ENCODE measurements around the gene ABCC11.

ABCC11 gene

GRCh38 chr16:48180868-48181480, 66.4 kb downstream of the ABCC11 start:
- H3K27ac ChIP-seq (ENCODE audit: low read length) = no peak overlapping the region
- H3K4me1 ChIP-seq (ENCODE audit: low read length) = no peaks in the 10 kb centered on the region
- H3K4me3 ChIP-seq (ENCODE audit: low read length) = no peak overlapping the region
- H3K4me2 ChIP-seq (ENCODE audit: low read length) = no peak overlapping the region
- no peaks in the 10 kb centered on the region; the same call in 1 of the 2 replicates for H4K20me1 ChIP-seq (ENCODE audit: insufficient read depth, low read length)
- H3K36me3 ChIP-seq (replicated peaks; ENCODE audit: low read depth, low read length) = no peaks in the 10 kb centered on the region
- no peaks in the 10 kb centered on the region for H3K79me2 ChIP-seq (ENCODE audit: low read length)
- TF ChIP-seq EZH2phosphoT487 (IDR thresholded peaks at IDR 0.05; ENCODE audit: low read depth) = no peak
- TF ChIP-seq, protein P1, sequence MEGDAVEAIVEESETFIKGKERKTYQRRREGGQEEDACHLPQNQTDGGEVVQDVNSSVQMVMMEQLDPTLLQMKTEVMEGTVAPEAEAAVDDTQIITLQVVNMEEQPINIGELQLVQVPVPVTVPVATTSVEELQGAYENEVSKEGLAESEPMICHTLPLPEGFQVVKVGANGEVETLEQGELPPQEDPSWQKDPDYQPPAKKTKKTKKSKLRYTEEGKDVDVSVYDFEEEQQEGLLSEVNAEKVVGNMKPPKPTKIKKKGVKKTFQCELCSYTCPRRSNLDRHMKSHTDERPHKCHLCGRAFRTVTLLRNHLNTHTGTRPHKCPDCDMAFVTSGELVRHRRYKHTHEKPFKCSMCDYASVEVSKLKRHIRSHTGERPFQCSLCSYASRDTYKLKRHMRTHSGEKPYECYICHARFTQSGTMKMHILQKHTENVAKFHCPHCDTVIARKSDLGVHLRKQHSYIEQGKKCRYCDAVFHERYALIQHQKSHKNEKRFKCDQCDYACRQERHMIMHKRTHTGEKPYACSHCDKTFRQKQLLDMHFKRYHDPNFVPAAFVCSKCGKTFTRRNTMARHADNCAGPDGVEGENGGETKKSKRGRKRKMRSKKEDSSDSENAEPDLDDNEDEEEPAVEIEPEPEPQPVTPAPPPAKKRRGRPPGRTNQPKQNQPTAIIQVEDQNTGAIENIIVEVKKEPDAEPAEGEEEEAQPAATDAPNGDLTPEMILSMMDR (IDR thresholded peaks at IDR 0.05; ENCODE audit: low read depth, low read length) = no peak
- no peaks in the 10 kb centered on the region for H3K9me3 ChIP-seq (ENCODE audit: insufficient read depth, low read length)
- H2AFZ ChIP-seq (ENCODE audit: low read depth, low read length) = no peak overlapping the region
- no peak overlapping the region for H3K9ac ChIP-seq (ENCODE audit: low read length)
- H3K27me3 ChIP-seq (ENCODE audit: low read depth, low read length) = peaks cover 70% of the 10 kb centered on the region

- H3K27ac ChIP-seq (ENCODE audit: low read length) = no peak overlapping the region
Measured at GRCh38 chr16:48176635-48177408, 70.5 kb downstream of the ABCC11 start.

DNA sequence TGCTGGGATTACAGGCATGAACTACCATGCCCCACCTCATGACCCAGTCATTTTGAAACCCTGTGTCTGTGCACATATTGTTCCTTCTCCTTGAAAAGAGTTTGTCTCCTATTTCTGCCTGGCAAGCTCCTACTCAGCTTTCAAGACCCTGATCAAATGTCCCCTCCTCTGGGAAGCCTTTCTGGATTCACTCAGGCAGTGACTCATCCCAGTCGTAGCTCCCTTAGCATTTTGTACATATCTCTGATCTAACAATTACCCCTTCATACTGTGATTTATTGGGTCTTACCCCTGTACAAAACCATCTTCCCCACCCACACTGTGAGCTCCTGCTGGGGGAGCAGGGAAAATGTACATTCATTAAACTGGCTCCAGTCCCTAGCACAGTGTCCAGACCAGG, 73.5 kb downstream of the ABCC11 start:
- H3K4me3 ChIP-seq (ENCODE audit: low read length) = no peak overlapping the region
- H3K27ac ChIP-seq (ENCODE audit: low read length) = no peak overlapping the region
- H3K9ac ChIP-seq (ENCODE audit: low read length) = no peak overlapping the region
- H4K20me1 ChIP-seq (ENCODE audit: insufficient read depth, low read length) = no peaks in the 10 kb centered on the region
- no peak overlapping the region for H2AFZ ChIP-seq (ENCODE audit: low read depth, low read length)
- no peaks in the 10 kb centered on the region for H3K9me3 ChIP-seq (ENCODE audit: insufficient read depth, low read length)
- H3K36me3 ChIP-seq (replicated peaks; ENCODE audit: low read depth, low read length) = no peaks in the 10 kb centered on the region
- no peak overlapping the region for H3K4me2 ChIP-seq (ENCODE audit: low read length)
- no peaks in the 10 kb centered on the region for H3K4me1 ChIP-seq (ENCODE audit: low read length)
- H3K79me2 ChIP-seq (ENCODE audit: low read length) = no peaks in the 10 kb centered on the region
- TF ChIP-seq EZH2phosphoT487 (IDR thresholded peaks at IDR 0.05; ENCODE audit: low read depth) = no peak
- TF ChIP-seq, protein P1 (IDR thresholded peaks at IDR 0.05; ENCODE audit: low read depth, low read length) = no peak
- peaks cover 41% of the 10 kb centered on the region for H3K27me3 ChIP-seq (ENCODE audit: low read depth, low read length)

More at GRCh38 chr16:48176635-48177408, 70.5 kb downstream of the ABCC11 start:
- H3K4me1 ChIP-seq (ENCODE audit: low read length) = no peaks in the 10 kb centered on the region
- no peaks in the 10 kb centered on the region for H3K9me3 ChIP-seq (ENCODE audit: insufficient read depth, low read length)
- peaks cover 58% of the 10 kb centered on the region for H3K27me3 ChIP-seq (ENCODE audit: low read depth, low read length)
- TF ChIP-seq EZH2phosphoT487 (IDR thresholded peaks at IDR 0.05; ENCODE audit: low read depth) = no peak
- TF ChIP-seq, protein P1 (IDR thresholded peaks at IDR 0.05; ENCODE audit: low read depth, low read length) = no peak
- no peak overlapping the region for H2AFZ ChIP-seq (ENCODE audit: low read depth, low read length)
- H4K20me1 ChIP-seq (ENCODE audit: insufficient read depth, low read length) = no peaks in the 10 kb centered on the region
- H3K4me2 ChIP-seq (ENCODE audit: low read length) = no peak overlapping the region
- no peaks in the 10 kb centered on the region for H3K79me2 ChIP-seq (ENCODE audit: low read length)
- no peaks in the 10 kb centered on the region for H3K36me3 ChIP-seq (replicated peaks; ENCODE audit: low read depth, low read length)
- no peak overlapping the region for H3K9ac ChIP-seq (ENCODE audit: low read length)
- no peak overlapping the region for H3K4me3 ChIP-seq (ENCODE audit: low read length)

DNA sequence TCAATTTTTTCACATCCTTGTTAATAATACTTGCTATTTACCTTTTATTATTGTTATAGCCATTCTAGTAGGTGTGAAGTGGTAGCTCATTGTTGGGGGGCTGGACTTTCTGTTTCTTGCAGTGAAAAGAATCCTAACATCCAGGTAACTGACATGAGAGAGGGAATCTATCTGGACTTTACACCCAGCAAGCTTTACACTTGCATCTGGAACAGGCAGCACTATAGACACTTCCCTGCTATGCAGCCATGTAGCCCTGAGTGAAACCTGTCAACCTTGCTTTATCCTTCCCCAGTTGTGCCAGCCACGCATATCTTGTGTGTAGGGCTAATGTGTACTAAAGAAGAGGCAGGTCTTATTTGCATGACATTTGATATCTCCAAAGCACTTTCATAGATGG, 74.7 kb downstream of the ABCC11 start:
- Histone ChIP-seq H3K4me3 (ENCODE audit: low read length) (no peak overlapping the region), H4K20me1 (ENCODE audit: insufficient read depth, low read length) (no peaks in the 10 kb centered on the region), H3K4me2 (ENCODE audit: low read length) (no peak overlapping the region), H2AFZ (ENCODE audit: low read depth, low read length) (no peak overlapping the region), H3K9me3 (ENCODE audit: insufficient read depth, low read length) (no peaks in the 10 kb centered on the region), H3K27me3 (ENCODE audit: low read depth, low read length) (peaks cover 30% of the 10 kb centered on the region; the same call in 1 of the 2 replicates), H3K36me3 (replicated peaks; ENCODE audit: low read depth, low read length) (no peaks in the 10 kb centered on the region), H3K9ac (ENCODE audit: low read length) (no peak overlapping the region), H3K27ac (ENCODE audit: low read length) (no peak overlapping the region), H3K4me1 (ENCODE audit: low read length) (peaks cover 8% of the 10 kb centered on the region), H3K79me2 (ENCODE audit: low read length) (no peaks in the 10 kb centered on the region)
- TF ChIP-seq EZH2phosphoT487 (IDR thresholded peaks at IDR 0.05; ENCODE audit: low read depth) = no peak
- TF ChIP-seq, protein P1 (IDR thresholded peaks at IDR 0.05; ENCODE audit: low read depth, low read length) = no peak

All from OCI-LY3 (cell line).